Measurements from ENCODE around the gene BSDC1. TPM values are rescaled to one million over a fixed set of nuclear protein-coding genes. Genes with fewer than 3 reads are reported as not detected.

Gene BSDC1
- total RNA-seq, 1 experiment from 2014 or later, result 64.9 TPM

- POLR2A ChIA-PET, result no interaction called here
- CTCF ChIA-PET, result no interaction called here
Measured at GRCh38 chr1:32386676-32387392, 7.4 kb downstream of the BSDC1 start.

GRCh38 chr1:32380057-32380456 lies 14.2 kb downstream of the BSDC1 start:
- ATAC-seq, result no peak
- H3K9me3 ChIP-seq (ENCODE audit: control insufficient read depth, insufficient read depth, low read depth, low read length), result no peaks in the 10 kb centered on the region
- POLR2A ChIA-PET, result no interaction called here
- intact Hi-C loops (cut with micrococcal nuclease; ENCODE audit: unreplicated experiment), result no loop called here
- no peak for DNase-seq (ENCODE audit: low read depth, low spot score)
- H3K4me1 ChIP-seq (ENCODE audit: control insufficient read depth, insufficient read depth, low read length), result no peaks in the 10 kb centered on the region
- BruUV-seq (replicated peaks), result no TSS peak
- no peaks in the 10 kb centered on the region for H3K27me3 ChIP-seq (ENCODE audit: control insufficient read depth, insufficient read depth, low read length)
- in situ Hi-C loops (cut with HindIII; ENCODE audit: low pct_unique_long_range_greater_than_20kb, low sequenced_read_pairs), result no loop called here
- H3K4me3 ChIP-seq (ENCODE audit: low read depth in 2 of 2, low read length in 2 of 2), result no peak overlapping the region
- H3K36me3 ChIP-seq (ENCODE audit: control insufficient read depth, insufficient read depth, low read length), result peaks cover 22% of the 10 kb centered on the region
- CTCF ChIA-PET, result no interaction called here
- TF ChIP-seq CTCF (IDR thresholded peaks at IDR 0.05) (no peak), POLR2AphosphoS5 (IDR thresholded peaks at IDR 0.05; ENCODE audit: low read depth, low read length) (no peak), SIN3A (IDR thresholded peaks at IDR 0.05; ENCODE audit: borderline replicate concordance, insufficient read depth, low read depth, low read length) (no peak), REST (IDR thresholded peaks at IDR 0.05; ENCODE audit: insufficient read depth in 1 of 2, low read depth in 2 of 2, low read length in 1 of 2) (no peak), TCF7L2 (IDR thresholded peaks at IDR 0.05; ENCODE audit: low read depth, low read length) (no peak)
- no peak overlapping the region for H3K27ac ChIP-seq (ENCODE audit: low read length)

More at GRCh38 chr1:32386676-32387392, 7.4 kb downstream of the BSDC1 start:
- intact Hi-C loops (cut with micrococcal nuclease; ENCODE audit: unreplicated experiment) (no loop called here), in situ Hi-C loops (cut with HindIII; ENCODE audit: low pct_unique_long_range_greater_than_20kb, low sequenced_read_pairs) (no loop called here)
- Histone ChIP-seq H3K4me3 (ENCODE audit: low read depth in 2 of 2, low read length in 2 of 2) (no peak overlapping the region), H3K27ac (ENCODE audit: low read length) (no peak overlapping the region), H3K4me1 (ENCODE audit: control insufficient read depth, insufficient read depth, low read length) (no peaks in the 10 kb centered on the region), H3K27me3 (ENCODE audit: control insufficient read depth, insufficient read depth, low read length) (no peaks in the 10 kb centered on the region), H3K36me3 (ENCODE audit: control insufficient read depth, insufficient read depth, low read length) (peaks cover 7% of the 10 kb centered on the region; the same call in 1 of the 2 replicates), H3K9me3 (ENCODE audit: control insufficient read depth, insufficient read depth, low read depth, low read length) (no peaks in the 10 kb centered on the region)
- DNase-seq (ENCODE audit: low read depth, low spot score) (no peak), ATAC-seq (no peak)
- no peak for TF ChIP-seq SIN3A (IDR thresholded peaks at IDR 0.05; ENCODE audit: borderline replicate concordance, insufficient read depth, low read depth, low read length)
- no peak for TF ChIP-seq POLR2AphosphoS5 (IDR thresholded peaks at IDR 0.05; ENCODE audit: low read depth, low read length)
- no peak for TF ChIP-seq REST (IDR thresholded peaks at IDR 0.05; ENCODE audit: insufficient read depth in 1 of 2, low read depth in 2 of 2, low read length in 1 of 2)
- no peak for TF ChIP-seq CTCF (IDR thresholded peaks at IDR 0.05)
- no peak for TF ChIP-seq TCF7L2 (IDR thresholded peaks at IDR 0.05; ENCODE audit: low read depth, low read length)
- no TSS peak for BruUV-seq (replicated peaks)
